GM18505 (cell line): Measurements from ENCODE around the gene PALS1.
"Not testable (repeated sequence)": the region's sequence is repeated elsewhere in the genome, so short reads cannot be mapped to it uniquely, and the experiment has no call there.

Experiments
- ATAC-seq: cut with Tn5 transposase; IDR thresholded peaks from one replicate; pipeline ENCODE4 v1.9.1; 2021; ENCODE audit not compliant: unreplicated experiment
- POLR2A ChIP-seq: IDR thresholded peaks from 4 replicates; pipeline ENCODE4 v1.6.1; 2011; ENCODE audit warnings: borderline replicate concordance; ENCODE audit not compliant: insufficient read depth, insufficient read length; ENCODE audit errors: extremely low read depth

The PALS1 gene

DNA sequence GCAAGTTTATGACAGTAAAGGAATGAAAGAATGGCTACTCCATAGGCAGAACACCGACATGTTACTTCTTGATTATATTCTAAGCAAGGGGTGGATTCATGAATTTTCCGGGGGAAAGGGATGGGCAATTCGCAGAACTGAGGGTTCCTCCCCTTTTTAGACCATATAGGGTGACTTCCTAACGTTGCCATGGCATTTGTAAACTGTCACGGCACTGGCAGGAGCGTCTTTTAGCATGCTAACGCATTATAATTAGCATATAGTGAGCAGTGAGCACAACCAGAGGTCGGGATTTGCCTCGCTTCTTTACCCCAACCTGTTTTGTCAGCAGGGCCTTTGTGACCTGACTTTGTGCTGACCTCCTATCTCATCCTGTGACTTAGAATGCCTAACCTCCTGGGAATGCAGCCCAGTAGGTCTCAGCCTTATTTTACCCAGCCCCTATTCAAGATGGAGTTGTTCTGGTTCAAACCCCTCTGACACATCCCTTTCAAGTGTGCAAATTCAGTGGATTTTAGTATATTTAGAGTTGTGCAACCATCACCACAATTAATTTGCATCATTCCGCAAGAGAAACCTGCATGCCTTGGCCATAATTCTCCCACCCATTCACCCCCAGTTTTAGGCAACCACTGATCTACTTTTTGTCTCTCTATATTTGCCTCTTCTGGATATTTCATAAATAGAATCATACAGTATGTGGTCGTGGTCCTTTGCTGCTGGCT, 27.4 kb downstream of the PALS1 start:
- TF ChIP-seq POLR2A: no peak
- no peak for ATAC-seq

GRCh38 chr14:67269298-67270060, 28.2 kb downstream of the PALS1 start:
- no peak for TF ChIP-seq POLR2A
- ATAC-seq: no peak

- no peak for TF ChIP-seq POLR2A
- no peak for ATAC-seq
Observed at GRCh38 chr14:67270145-67270753, 29.0 kb downstream of the PALS1 start.

DNA sequence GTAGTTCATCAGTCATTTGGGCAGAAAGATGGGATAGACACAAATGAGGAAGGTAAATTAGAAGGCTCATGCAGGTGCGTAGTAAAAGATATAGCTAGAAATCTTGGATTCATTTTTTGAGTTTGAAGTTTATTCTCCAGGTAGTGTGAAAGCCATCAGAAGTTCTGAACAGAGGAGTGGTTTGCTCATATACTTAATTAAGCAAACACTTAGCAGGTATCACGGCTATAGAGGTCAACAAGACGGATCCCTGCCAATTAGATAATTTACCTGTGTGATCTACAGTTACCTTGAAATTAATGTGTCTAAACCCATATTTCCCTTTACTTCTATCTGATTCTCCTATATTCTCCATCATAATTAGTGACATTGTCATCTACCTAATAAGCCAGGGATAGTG, 29.7 kb downstream of the PALS1 start:
- ATAC-seq: no peak

DNA sequence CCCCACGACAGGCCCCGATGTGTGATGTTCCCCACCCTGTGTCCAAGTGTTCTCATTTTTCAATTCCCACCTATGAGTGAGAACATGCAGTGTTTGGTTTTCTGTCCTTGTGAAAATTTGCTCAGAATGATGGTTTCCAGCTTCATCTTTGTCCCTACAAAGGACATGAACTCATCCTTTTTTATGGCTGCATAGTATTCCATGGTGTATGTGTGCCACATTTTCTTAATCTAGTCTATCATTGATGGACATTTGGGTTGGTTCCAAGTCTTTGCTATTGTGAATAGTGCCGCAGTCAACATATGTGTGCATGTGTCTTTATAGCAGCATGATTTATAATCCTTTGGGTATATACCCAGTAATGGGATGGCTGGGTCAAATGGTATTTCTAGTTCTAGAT, 32.0 kb downstream of the PALS1 start:
- not testable (repeated sequence) for ATAC-seq

More for the DNA sequence above, 29.7 kb downstream of the PALS1 start:
- TF ChIP-seq POLR2A: no peak

GRCh38 chr14:67276131-67276530, 34.9 kb downstream of the PALS1 start:
- ATAC-seq: no peak
- no peak for TF ChIP-seq POLR2A

- no peak for ATAC-seq
- TF ChIP-seq POLR2A: no peak
Observed at GRCh38 chr14:67280506-67280905, 39.3 kb downstream of the PALS1 start.

DNA sequence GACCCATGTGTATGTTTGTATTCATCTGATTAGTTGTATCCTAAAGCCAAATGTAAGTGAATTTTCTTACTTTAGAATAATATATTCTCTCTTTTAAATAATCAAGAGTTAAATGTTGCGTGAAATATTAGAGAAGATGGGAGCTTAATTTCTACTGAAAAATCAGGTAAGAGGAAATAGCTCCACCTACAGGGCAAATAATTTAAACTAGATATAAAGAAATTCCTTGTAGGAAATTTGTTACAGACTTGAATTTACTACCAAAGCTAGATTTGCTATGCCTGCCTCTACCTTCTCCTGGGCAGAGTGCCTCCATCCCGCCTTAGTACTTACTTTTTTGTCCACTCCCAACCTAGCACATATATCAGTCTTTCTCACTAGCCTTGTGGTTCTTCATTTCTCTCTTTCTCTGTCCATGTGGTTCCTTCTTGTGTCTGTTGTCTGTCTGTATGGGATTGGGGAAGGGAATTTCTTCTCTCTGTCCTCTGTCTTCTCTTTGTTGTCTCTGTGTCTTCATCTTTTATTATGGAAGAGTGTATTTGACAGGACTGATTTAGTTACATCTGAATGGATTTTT, 44.7 kb downstream of the PALS1 start:
- no peak for TF ChIP-seq POLR2A
- ATAC-seq: no peak
